ENCODE measurements around the gene PRKAR1B.

Gene PRKAR1B

DNA sequence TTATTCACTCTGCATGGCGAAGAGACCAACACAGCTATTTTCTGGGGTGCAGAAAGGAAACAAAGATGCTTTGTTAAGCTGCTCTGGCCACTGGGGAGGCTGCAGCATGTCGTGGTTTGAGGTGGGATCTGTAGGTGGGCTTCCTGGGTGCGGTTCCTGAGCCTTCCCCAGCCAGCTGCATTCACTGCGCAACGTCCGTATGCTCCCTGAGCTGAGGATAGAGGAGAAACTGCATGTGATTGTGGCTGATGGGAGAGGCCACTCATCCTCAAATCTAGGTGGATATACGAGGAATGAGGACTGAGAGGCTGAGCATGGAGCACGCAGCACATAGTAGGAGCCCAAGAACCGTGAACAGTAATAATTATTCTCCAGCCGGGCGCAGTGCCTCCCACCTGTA, 10.4 kb downstream of the PRKAR1B start:
- DNase-seq, result no peak

- DNase-seq, result no peak
These were observed 10.9 kb downstream of the PRKAR1B start for GRCh38 chr7:716222-716621.

DNA sequence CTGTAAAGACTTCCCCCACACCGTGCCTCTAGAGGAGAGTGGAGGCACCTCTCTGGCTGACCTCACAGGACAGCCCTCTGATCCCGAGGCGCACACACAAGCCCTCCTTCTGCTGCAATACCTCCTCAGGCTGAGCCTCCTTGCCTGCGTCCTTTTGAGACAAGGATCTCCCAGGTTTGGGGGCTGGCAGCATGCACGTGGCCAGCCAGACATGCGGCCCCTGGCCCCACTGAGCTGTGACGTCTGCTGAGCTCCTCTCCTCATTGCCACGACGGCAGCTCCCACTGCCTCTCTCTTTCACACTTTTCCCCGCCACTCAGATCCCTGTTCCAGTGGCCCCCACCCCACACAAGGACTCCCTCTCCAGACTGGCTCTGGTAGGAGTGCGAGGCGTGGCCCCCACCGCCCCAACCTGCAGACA, 12.8 kb downstream of the PRKAR1B start:
- no peak for DNase-seq

DNA sequence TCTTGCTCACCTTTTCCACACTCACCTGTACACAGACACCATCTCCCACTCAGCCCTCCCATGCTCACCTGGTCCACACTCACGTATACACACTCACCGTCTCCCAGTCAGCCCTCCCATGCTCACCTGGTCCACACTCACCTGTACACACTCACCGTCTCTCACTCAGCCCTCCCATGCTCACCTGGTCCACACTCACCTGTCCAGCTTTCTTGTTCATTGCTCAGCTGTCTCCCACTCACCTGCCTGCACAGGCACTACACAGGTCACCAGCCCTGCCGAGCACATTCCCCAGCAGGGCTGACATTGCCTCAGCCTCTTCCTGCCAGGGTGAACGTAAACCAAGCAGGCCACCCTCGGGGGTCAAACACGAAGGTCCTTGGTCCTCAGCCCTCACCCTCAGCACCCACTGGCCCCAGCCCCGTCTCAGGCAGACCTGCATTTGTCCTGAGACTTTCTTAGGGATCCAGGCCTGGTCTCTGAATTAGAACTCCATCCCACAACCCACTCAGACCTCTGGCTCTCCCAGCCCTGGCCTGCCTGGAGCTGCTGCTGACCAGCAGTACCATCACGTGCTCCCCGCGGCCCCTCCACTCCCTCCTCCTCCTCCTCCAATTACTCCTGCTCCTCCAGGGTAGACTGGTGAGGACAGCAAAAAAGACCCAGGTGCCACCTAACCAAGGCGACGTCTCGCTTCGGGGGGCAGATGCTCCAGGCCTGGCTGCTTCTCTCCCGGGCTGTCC, 13.4 kb downstream of the PRKAR1B start:
- no peak for DNase-seq

DNA sequence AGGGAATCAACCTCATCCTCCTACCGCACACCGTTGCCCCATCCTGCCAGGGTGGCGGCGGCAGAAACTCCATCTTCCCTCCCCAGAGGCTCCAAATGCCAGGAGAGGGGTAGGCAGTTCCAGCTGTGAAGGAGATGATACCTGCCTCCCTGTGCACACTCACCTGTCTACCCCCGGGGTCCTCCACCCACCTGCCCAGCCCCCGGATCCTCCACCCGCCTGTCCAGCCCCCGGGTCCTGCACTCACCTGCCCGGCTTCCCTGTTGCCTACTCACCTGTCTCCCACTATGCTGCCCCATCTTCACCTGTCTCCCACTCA, 14.0 kb downstream of the PRKAR1B start:
- no peak for DNase-seq

DNA sequence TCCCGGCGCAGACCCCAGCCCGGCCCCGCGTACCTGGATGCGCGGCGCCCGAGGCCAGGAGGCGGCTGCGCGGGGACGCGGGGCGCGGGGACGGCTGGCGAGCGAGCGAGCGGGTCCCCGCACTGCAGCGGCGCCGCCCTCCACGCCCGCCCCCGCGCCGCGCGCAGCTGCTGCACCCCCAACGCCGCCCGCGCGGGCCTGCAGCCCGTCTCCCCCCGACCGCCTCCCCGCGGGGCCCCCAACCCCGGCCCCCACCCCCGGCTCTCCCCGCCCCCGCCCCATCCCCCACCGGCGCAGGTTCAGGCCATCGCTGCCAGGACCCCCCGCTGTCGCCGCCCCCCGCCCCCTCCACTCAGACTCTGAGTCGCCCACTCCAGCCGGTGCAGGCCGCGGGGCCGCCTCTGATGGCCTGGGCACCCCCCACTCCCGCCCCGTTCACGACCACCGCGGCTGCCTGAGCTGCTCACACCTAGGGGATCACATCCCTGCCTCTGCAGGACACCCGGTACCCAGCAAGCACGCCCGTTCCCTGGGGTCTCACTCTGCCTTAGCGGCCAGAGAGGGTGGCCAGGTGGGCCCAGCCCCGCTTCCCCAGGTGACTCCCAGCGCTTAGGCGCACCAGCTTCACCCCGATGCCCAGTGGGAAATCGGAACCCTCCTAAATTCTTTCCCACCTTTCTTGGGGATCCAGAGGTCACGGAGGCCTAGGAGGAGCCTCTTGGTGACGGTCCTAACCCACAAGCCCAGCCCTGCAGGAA, 14.5 kb downstream of the PRKAR1B start:
- DNase-seq, result no peak

DNA sequence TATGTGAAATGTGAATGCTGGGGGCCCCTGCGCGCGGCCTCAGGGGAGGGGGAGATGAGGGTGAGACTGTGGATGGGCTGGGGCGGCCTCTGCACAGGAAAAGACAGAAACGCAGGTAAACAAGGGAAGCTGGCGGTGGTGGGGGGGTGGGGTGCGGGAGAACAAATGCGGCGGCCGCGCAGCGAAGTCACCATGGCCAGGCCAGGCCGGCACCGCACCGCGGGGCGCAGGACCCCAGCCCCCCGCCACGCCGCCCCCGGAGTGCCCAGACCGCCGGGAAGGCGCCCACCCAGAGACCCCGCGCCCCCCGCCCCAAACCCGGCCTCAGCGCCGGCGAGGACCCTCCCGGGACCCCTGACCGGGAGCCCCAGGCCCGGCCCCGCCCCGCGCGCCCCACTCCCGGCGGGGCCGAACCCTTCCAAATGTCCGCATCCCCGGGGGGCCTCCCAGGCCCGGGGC, 15.1 kb downstream of the PRKAR1B start:
- no peak for DNase-seq

DNA sequence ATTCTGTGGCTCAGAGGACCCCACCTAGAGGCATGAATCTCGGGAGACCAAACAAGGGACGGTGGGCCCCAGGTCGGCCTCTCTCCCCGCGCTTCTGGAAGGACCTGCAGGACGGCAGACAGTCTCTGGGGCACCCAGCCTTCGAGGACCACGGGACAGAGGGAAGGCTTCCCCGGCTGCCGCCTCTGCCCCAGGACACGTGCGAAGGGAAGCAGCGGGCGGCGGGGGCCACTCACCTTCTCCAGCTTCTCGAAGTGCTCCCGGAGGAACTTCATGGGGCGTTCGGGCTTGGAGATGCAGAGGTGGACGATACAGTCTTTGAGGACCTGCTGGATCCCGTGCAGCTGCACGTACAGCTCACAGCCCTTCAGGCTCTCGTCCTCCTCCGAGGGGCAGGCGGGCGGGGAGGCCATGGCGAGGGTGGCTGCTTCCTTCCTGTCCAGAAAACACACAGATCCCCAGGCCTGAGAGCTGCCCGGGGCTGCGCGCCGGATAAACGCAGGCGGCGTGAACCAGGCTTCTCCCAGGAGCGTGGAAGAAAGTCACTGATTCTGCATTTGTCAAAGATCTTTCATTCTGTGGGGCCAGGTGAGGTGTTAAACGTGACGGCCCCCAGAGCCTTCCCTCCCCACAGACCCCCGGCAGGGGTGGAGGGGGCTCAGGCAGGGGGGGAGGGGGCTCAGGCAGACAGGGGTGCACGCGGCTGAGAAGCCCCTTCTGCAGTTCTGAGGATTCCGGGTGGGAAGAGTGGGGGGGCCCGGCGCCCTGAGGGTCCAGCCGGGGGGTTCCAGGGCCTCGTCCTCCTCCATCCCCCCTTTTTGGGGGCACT, 15.8 kb downstream of the PRKAR1B start:
- no peak for DNase-seq

GRCh38 chr7:710161-710560, 16.9 kb downstream of the PRKAR1B start:
- no peak for DNase-seq

DNA sequence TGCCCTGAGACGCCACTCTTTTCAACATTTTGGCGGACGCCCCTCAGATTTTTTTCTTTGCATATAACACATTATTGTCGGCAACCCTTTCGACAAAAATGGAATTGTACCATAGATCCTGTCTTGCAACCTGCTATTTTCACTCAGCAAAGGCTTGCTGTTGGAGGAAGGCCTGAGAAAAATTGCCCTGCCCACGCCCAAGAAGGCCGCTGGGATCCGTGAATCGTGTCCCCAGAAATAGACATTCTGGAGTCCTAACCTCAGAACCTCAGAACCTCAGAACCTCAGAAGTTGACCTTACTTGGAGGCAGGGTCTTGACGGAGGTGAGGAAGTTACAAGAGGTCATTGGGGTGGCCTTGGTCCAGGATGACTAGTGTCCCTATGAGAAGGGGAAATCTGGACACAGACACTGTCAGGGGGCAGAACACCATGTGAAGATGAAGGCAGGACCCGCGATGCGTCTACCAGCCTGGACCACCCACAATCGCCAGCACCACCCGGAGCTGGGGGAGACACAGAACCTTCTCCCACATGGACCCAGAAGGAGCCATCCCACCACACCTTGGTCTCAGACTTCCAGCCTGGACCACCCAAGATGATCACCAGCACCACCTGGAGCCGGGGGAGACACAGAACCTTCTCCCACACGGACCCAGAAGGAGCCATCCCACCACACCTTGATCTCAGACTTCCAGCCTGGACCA, 19.6 kb downstream of the PRKAR1B start:
- no peak for DNase-seq

DNA sequence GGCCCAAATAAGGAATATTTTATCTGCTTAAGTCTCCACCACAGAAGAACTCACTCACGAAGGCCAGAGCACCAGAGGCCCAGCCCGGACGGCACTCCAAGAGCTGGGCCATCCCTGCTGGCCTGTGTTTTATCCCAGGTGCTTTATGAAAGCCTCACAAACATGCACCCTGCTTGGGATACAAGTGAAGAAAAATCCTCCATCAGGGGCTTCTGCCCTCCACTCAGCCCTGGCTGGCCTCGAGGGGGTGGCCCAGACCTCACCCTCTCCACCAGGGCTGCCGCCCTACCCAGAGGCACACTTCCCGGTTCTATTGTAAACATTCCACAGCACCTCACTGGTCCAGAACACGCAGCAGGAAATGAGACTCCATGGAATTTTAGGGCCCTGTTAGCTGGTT, 20.4 kb downstream of the PRKAR1B start:
- DNase-seq, result no peak

- DNase-seq, result no peak
These were observed 24.0 kb downstream of the PRKAR1B start for GRCh38 chr7:703049-703448.

GRCh38 chr7:701086-701671, 25.9 kb downstream of the PRKAR1B start:
- DNase-seq, result no peak

- no peak for DNase-seq
These were observed 27.5 kb downstream of the PRKAR1B start for GRCh38 chr7:699476-700170.

GRCh38 chr7:698515-699475, 28.3 kb downstream of the PRKAR1B start:
- no peak for DNase-seq

- no peak for DNase-seq
These were observed 30.1 kb downstream of the PRKAR1B start for GRCh38 chr7:696812-697551.

DNA sequence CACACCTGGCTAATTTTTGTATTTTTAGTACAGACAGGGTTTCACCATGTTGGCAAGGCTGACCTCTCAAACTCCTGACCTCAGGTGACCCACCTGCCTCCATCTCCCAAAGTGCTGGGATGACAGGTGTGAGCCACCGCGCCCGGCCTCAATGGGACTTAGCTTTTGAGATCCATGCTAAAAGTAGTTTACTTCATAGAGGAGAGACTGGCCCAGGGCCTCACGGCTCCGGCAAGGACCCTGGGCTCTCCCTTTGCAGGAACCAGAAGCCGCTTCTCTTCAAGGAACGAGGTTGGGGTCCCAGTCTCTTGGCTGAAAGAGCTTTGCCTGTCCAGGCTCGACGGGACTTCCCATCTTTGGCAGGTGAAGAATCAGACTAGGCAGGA, 30.7 kb downstream of the PRKAR1B start:
- no peak for DNase-seq

GRCh38 chr7:693280-693679, 33.8 kb downstream of the PRKAR1B start:
- no peak for DNase-seq

DNA sequence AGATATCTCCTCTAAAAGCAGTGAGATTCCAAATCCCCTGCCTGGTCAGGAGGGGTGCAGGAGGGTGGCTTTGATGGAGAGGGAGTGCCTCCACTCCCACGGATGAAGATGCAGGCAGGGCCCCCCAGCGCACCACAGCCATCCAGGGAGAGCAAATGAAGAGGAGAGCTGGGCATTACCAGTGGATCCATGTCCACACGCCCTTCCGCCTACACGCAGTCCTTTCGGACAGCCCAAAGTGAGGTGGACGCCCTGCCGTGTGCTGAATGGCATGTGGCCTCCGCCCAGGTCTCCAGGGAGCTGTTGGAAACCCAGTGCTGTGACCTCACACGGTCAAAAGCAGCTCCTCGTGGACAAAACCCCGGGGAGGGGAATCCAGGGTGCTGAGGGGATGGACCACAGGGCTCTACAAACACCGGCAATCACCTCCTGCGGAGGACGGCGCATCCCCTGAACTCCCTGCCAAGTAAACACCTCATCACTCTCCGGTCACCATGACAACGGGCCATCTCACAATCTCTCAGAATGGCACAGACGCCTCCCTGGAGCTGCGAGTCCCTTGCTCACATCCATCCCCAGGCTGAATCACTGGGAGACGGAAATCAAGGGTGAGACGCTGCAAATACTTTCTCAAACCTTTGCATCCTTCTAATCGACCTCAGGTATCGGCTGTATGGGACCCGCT, 35.6 kb downstream of the PRKAR1B start:
- DNase-seq, result no peak

Data from activated CD4-positive, alpha-beta T cell treated with anti-CD3 and anti-CD28 coated beads for 4 hours (primary cell).